Ammon's horn (tissue), 1 donor: ENCODE results near the gene SYNCRIP.

Experiments
- DNase-seq: peaks from one replicate; pipeline ENCODE4 v3.0.0-alpha.2; 2016; ENCODE audit warnings: low spot score

Gene SYNCRIP

GRCh38 chr6:85669735-85670194 is 27.1 kb upstream of the SYNCRIP start:
- DNase-seq = no peak

GRCh38 chr6:85662251-85662650 is 19.6 kb upstream of the SYNCRIP start:
- no peak for DNase-seq

GRCh38 chr6:85660181-85660611 is 17.5 kb upstream of the SYNCRIP start:
- DNase-seq = peak; percentile 68

- no peak for DNase-seq
Observed at GRCh38 chr6:85650606-85651005, 7.9 kb upstream of the SYNCRIP start.

- DNase-seq = no peak
Observed at GRCh38 chr6:85644279-85644762, 1.6 kb upstream of the SYNCRIP start.

- DNase-seq = peak; percentile 85
Observed at GRCh38 chr6:85643537-85644278, 1.0 kb upstream of the SYNCRIP start.

- DNase-seq = peak; percentile 63
Observed at GRCh38 chr6:85641897-85642773, 551 bp downstream of the SYNCRIP start.

GRCh38 chr6:85641522-85641896 is 1.2 kb downstream of the SYNCRIP start:
- DNase-seq = no peak

GRCh38 chr6:85640821-85641220 is 1.9 kb downstream of the SYNCRIP start:
- DNase-seq = no peak

- no peak for DNase-seq
Observed at GRCh38 chr6:85637579-85637978, 5.1 kb downstream of the SYNCRIP start.

- no peak for DNase-seq
Observed at GRCh38 chr6:85632164-85632942, 10.3 kb downstream of the SYNCRIP start.

GRCh38 chr6:85631117-85631516 is 11.6 kb downstream of the SYNCRIP start:
- peak; percentile 12 for DNase-seq

- DNase-seq = no peak
Observed at GRCh38 chr6:85628353-85628752, 14.3 kb downstream of the SYNCRIP start.

GRCh38 chr6:85620308-85620707 is 22.4 kb downstream of the SYNCRIP start:
- no peak for DNase-seq

- DNase-seq = no peak
Observed at GRCh38 chr6:85614780-85615179, 27.9 kb downstream of the SYNCRIP start.

GRCh38 chr6:85612690-85613474 is 29.8 kb downstream of the SYNCRIP start:
- no peak for DNase-seq

GRCh38 chr6:85610182-85610895 is 32.3 kb downstream of the SYNCRIP start:
- no peak for DNase-seq

GRCh38 chr6:85602100-85602499 is 40.6 kb downstream of the SYNCRIP start:
- no peak for DNase-seq

GRCh38 chr6:85600713-85601313 is 41.9 kb downstream of the SYNCRIP start:
- DNase-seq = no peak
